Right kidney (tissue), 1 donor: Measurements from ENCODE around the gene BICD2.

Experiments used
- DNase-seq: peaks from one replicate; pipeline ENCODE4 v3.0.0-alpha.2; 2016

Gene BICD2

DNA sequence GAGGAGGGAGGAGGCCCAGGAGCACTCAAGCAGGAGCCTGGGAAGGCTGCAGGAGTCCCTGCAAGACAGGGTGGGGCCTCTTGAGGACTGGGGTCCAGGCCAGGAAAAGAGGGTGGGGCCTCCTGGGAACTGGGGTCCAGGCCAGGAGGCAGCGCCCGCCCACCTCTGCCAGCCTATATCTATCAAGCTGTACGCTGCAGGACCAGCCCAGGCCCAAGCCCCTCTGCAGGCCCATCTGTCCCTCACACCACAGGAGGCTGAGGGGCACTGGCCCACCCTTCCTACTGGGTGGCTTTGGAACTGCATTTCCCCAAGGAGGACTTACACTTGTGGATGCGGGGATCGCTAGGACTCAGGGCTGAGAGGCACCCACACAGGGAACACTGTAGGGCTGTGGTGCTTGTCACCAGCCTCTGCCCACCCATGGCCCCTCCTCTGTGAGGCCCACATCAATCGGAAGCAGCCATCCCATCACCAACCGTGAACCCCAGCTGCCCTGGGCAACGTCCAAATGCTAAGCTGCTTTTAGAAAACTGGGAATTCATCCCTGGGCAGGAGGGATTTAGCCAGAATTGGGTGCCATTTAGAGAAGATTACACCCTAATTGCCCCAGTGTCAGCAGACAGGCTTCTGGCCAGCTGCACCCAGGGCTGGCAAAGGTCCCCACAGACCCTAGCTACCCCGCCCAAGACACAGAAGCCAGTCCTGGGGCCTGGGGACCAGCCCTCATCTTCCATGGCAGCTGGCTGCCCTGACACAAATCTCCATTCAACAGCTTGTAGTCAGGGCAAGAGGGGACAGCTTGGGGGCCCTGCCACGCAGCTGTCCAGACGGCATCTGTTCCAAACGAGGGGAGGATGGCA lies 15.3 kb downstream of the BICD2 start:
- no peak for DNase-seq

DNA sequence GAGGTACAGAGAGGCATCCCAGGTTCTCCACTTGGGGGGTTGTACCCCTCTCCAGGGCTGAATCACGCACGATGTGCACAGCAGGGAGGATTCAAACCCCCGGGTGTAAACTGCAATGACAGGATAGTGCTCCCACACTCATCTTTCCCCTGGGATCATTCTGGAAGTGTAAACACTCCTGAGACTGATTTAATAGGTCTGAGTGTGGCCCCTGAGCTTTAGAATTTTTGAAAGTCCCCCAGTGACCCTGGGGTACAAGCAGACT lies 16.5 kb downstream of the BICD2 start:
- no peak for DNase-seq

GRCh38 chr9:92747459-92748232 lies 17.0 kb downstream of the BICD2 start:
- no peak for DNase-seq

DNA sequence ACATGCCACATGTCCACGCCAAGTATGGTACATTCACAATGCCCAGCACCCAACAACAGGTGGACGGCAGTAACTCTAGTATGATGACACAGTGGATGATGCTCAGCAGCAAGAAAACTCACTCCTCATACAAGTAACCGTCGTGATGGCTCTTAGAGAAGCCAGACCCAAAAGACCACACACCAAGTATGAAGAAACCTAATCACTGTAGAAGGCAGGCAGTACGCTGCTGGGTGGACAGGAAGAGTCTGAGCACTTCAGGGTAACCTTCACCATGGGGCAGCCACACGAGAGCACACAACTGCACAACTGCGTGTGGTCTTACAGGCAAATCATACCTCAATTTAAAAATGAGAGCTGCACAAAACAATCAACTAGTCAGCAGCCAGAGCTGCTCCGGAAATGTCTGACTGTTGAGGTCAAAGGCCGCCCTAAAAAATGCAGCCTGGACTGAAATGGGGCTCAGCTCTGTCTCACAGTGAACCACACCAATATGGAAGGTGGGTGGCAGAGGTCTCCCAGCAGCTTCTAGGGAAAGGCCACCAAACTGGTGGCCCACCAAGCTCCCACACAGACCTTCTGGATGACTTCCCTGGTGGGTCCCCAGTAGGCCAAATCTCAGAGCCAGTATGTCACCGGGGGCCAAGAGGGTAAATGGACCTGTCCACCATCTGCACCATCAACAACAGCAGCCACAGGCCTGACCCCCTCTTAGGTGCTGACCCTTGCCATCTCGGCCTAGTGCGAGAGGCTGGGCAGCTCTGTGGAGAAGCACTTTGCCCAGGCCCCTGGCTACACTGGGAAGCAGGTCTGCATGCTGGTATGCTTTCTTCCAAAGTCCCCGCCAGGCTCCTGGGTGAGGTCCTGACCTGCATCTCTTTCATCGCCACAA lies 17.8 kb downstream of the BICD2 start:
- DNase-seq, result no peak

DNA sequence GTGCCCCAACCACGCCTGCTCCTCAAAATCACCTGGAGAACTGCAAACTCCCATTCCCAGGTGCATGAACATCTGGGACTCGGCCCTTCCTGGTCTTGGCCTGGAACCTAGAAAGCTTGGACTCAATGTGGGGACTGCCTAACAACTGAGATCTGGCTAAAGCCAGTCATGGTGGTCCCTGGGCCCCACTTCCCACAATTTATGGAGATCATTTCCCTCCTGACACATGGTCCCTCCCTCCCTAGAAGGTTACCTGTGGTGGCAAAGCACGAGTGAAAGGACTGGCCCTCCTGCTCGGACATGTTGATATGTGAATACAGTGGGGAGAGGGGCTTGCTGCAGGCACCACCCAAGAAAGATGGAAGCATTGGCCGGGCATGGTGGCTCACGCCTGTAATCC lies 18.8 kb downstream of the BICD2 start:
- no peak for DNase-seq

GRCh38 chr9:92745331-92745730 lies 19.3 kb downstream of the BICD2 start:
- DNase-seq, result no peak

GRCh38 chr9:92740969-92741368 lies 23.7 kb downstream of the BICD2 start:
- DNase-seq, result no peak

GRCh38 chr9:92740446-92740961 lies 24.1 kb downstream of the BICD2 start:
- no peak for DNase-seq

GRCh38 chr9:92740009-92740408 lies 24.6 kb downstream of the BICD2 start:
- no peak for DNase-seq

GRCh38 chr9:92739346-92739970 lies 25.2 kb downstream of the BICD2 start:
- no peak for DNase-seq

DNA sequence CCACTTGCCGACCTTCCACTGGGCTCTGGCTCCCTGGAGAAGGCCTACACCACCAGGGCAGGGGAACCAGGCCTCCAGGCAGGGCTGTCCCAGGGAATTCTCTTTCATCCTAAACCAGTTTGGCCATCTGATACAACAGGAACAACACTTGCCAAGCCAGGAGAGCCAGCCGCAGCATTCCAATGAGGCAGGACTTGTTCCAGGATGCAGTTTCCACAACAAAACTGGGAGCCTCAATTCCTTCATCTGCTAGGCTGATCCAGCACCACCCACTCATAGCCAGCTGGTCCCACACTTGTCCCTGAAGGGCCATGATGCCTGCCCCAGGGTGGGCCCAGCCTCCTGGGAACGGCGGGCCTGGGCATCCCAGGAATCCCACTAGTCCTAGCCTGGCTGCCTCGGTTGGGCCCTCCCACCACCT lies 26.0 kb downstream of the BICD2 start:
- DNase-seq, result no peak

DNA sequence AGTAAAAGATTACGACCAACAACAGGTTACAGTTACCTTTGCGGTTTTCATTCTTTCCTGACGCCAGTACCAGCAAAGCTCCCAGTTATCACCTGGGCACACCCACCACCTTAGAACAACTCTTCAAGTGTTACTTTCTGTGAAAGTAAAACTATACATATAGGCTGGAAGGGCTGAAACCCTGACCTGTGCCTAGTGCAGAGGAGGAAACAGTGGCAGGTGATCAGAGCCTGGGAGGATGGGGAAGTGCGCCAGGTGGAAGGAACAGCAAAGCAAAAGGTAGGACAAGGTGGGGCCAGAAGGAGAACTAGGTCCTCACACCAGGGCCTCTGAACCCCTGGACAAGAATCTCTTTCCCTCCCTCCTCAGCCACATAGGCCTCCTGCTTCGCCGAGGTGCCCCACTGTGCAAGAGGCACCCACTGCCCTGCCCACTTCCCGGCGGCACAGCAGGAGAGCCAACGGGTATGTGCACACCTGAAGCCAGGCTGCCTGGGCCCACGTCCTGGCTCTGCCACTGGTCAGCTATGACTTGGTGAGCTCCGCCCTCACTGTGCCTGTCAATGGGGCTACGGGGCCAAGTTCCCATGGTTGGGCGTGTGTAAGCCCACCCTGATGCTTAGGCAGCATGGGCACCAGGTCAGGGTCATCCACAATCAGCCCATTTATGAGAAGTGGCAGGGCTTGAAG lies 26.9 kb downstream of the BICD2 start:
- DNase-seq, result no peak

- no peak for DNase-seq
Measured at GRCh38 chr9:92737216-92737606, 27.4 kb downstream of the BICD2 start.

DNA sequence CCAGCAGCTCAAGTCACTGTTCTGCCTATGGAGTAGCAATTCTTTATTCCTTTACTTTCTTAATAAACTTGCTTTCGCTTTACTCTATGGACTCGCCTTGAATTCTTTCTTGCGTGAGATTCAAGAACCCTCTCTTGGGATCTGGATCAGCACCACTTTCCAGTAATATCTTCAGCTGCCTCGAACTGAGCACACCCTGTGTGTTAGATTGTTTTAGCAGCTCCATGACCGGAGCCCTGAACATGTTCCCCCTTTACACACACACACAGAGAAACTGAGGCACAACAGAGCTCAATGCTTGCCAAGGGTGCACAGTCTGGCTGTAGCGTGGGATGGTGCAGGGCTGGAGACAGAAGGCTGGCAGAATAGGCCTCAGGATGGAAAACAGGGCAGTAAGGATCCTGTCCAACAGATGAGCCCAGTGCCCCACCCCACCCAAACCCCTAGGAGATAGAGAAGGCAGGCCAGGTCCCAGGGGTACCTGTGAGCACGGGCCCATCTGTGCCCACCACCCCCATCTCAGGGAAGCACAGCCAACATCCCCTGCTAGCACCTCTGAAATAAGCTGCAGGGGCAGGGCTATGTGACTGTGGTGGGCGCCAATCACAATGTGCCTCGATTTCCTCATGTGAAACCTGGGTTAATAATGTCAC lies 27.9 kb downstream of the BICD2 start:
- DNase-seq, result no peak

DNA sequence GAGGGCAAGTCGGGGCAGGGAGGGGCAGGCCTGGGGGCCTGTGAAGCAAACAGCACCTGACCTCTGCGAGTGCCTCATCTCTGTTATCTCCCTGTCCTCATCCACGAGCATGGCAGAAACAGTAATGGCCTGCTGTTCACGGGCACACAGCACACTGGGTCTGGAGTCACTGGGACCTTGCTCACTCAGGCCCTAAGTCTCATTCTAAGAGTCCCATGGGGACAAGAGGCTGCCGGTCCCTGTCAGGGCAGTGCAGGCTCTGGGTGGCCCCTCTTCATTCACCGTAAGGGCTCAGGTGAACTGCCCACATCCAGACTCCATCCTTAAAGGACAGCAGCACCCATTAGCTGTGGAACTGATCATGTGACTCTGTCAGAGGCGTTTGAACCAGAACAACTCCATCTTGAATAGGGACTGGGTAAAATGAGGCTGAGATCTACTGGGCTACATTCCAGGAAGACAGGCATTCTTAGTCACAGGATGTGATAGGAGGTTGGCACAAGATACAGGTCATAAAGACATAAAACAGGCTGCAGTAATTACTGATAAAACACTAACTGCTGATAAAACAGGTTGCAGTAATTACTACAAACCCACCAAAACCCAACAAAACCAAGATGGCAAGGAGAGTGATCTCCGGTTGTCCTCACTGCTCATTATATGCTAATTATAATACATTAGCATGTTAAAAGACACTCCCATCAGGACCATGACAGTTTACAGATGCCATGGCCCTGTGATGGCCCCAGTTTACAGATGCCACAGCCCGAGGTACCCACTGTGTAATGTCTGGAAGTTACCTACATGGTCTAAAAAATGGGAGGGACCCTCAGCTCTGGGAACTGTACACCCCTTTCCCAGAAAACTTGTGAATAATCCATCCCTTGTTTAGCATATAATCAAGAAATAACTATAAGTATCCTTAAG lies 28.7 kb downstream of the BICD2 start:
- DNase-seq, result no peak

DNA sequence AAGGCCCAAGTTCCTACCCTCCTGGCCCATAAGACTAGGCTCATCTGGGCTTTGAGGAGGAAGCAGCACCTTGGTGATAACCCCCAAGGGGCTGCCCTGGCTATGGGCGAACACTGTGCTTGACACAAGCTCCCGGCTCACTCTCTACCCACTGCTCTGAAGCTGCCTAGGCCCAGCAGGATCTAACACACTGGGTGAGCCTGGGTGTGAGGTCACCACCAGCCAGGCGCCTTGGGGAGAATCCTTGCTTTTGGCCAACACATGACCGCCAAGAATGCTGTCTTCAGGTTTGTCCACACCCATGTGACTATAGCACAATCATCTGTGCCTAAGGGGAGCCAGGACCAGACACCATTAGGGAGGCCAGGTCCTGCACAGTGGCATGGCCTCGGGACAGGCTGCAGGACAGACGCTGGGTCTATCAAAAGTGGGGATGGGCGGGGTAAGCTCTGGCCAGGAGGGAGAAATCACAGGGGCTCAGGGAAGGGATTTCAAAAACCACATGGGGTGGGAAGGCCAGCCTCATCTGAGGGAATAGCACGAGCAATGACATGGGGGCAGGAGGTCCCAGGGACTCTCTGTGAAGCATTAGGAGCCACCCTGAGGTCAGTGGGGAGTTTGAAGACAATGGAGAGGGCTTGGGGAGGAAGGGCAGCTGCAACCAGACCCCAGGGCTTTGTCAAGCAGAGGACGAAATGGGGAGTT lies 29.6 kb downstream of the BICD2 start:
- DNase-seq, result no peak

DNA sequence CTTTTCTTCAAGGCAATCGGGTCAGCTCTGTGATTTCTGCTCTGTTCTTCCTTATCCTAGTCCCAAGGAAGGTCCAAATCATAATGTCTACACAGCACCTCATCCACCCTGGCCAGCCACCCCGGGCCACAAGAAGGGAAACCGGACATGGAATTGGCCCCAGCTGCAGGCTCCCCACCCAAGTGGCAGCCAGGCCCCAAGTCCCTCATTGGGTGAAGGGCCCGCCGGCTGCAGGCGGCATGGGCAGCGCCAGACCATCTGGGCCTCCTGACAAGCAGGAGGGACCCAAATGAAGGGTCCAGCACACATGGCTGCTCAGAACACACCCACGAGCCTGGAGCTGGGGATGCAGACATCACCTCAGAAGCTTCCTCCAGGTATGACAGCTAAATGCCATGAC lies 33.7 kb downstream of the BICD2 start:
- no peak for DNase-seq

GRCh38 chr9:92729735-92730155 lies 34.9 kb downstream of the BICD2 start:
- no peak for DNase-seq
